AG04449 (cell line): ENCODE results near the gene TENM3.

ENCODE experiments used
- CTCF ChIA-PET: fragments of 350-600 bp; formaldehyde crosslinking; extraction: SDS; loops from one replicate; lab custom pipeline; 2021; ENCODE audit warnings: antibody characterized with exemption; lab: Yijun Ruan, JAX
- POLR2A ChIA-PET: fragments of 400-600, 350-600 bp; formaldehyde crosslinking; extraction: SDS; loops from one replicate; lab custom pipeline; 2020; ENCODE audit warnings: antibody characterized with exemption, inconsistent platforms; lab: Yijun Ruan, JAX
- DNase-seq: peaks from one replicate; pipeline ENCODE4 v3.0.0-alpha.2; 2010; ENCODE audit warnings: low read depth, low spot score
- H3K4me3 ChIP-seq: 2 replicates; pipeline ENCODE4 v1.5.1; 2011; ENCODE audit warnings: low read depth, mild to moderate bottlenecking, control low read depth, low read length
- TF ChIP-seq, protein P1 (sequence below): IDR thresholded peaks from one replicate; pipeline ENCODE4 v1.5.1; 2011; ENCODE audit warnings: mild to moderate bottlenecking, moderate library complexity, low read length, control low read depth, inconsistent platforms; ENCODE audit not compliant: insufficient read depth; ENCODE audit errors: missing control alignments

Gene TENM3

DNA sequence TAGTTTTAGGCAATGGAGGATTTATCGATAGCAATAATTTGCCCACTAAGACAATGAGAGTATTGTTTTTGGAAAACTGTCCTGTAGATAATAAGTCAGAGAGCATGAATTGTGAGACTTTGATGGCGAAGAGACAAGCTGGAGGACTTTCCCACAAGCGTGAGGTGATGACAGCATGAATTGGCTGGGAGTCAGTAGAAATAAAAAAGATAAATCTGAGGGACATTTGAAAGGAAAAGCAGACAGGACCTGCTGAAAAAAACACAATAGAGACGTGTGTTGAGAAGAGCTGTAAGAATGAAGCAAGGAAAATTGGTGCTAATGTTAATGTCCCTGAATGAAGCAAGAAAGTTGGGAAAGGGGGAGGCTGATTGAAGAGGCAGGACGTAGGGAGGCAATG, 440.5 kb downstream of the TENM3 start:
- POLR2A ChIA-PET = no interaction called here
- CTCF ChIA-PET = no interaction called here
- DNase-seq = no peak
- no peak overlapping the region for H3K4me3 ChIP-seq
- TF ChIP-seq, protein P1, sequence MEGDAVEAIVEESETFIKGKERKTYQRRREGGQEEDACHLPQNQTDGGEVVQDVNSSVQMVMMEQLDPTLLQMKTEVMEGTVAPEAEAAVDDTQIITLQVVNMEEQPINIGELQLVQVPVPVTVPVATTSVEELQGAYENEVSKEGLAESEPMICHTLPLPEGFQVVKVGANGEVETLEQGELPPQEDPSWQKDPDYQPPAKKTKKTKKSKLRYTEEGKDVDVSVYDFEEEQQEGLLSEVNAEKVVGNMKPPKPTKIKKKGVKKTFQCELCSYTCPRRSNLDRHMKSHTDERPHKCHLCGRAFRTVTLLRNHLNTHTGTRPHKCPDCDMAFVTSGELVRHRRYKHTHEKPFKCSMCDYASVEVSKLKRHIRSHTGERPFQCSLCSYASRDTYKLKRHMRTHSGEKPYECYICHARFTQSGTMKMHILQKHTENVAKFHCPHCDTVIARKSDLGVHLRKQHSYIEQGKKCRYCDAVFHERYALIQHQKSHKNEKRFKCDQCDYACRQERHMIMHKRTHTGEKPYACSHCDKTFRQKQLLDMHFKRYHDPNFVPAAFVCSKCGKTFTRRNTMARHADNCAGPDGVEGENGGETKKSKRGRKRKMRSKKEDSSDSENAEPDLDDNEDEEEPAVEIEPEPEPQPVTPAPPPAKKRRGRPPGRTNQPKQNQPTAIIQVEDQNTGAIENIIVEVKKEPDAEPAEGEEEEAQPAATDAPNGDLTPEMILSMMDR = no peak

DNA sequence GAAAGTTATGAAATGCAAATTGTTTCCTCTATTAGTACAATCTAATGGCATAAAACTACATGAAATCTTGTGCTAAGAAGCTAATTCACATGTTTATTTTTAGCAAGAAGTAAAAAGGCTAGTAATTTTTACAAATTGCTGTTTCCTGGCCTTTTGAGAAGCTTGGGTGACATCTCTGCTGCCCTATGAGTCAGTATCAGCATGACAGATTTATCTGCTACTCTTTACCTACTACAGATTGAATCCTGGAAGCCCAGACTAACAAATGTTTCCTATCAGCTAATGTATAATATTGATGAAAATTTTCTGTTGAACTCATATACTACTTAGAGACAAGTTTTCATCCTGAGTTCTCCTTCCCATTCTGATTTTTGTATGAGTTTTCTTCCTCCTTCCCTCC, 441.6 kb downstream of the TENM3 start:
- TF ChIP-seq, protein P1 = no peak
- CTCF ChIA-PET = no interaction called here
- no peak for DNase-seq
- POLR2A ChIA-PET = no interaction called here
- no peak overlapping the region for H3K4me3 ChIP-seq

DNA sequence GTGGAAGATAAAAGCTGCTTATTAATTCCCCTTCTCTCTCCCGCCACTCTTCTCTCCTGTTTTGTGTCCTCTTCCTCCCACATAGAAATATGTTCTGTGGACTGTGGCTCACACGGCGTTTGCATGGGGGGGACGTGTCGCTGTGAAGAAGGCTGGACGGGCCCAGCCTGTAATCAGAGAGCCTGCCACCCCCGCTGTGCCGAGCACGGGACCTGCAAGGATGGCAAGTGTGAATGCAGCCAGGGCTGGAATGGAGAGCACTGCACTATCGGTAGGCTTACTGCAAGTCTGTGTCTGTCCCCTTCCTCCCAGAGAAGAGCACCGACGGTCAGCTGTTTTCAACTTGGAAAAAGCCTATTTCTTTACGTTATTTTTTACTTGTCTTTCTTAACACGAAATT, 444.9 kb downstream of the TENM3 start:
- DNase-seq = no peak
- TF ChIP-seq, protein P1 = no peak
- CTCF ChIA-PET = no interaction called here
- no peak overlapping the region for H3K4me3 ChIP-seq
- POLR2A ChIA-PET = no interaction called here

DNA sequence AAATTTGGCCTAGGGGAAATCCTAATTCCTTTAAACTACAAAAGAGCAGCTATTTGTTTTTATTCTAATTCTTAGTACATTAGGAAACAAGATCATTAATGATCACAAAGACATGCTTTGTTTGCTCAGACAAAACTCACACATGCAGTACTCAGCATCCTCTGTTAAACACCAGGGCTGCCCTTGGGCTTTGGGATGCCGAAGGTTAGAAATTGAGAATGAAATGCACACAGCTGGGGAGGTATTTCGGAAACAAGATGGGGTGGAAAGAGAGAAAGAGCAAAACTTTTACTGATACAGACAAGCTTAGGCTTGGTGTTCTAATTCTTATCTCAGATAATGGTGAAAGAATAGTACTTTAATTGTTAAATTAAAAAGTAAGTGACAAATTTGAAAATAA, 451.3 kb downstream of the TENM3 start:
- no peak for DNase-seq
- POLR2A ChIA-PET = no interaction called here
- H3K4me3 ChIP-seq = no peak overlapping the region
- CTCF ChIA-PET = interaction anchor here (1.4 kb wide), 1 partner anchor 8 kb away, joined by 4 read pairs; no protein-coding TSS in a partner anchor
- TF ChIP-seq, protein P1 = no peak

DNA sequence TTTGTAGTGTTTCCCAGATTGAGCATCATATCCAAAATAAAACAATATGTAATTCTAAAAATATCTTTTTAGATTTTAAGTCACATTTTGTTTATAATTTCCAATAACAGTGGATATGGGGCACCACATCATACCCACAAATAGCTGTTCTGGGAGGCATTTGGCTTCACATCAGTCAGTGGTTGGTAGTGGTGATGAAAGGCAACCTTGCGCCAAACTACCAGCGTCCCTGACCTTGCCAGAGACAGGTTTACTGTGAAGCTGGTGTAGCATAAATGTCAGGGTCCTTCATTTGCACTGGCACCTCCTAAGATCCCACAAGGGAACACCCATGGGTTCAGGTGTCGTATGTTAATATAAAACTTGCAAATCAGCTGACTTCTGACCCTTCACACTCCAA, 451.8 kb downstream of the TENM3 start:
- no peak for DNase-seq
- ChIA-PET POLR2A (no interaction called here), CTCF (interaction anchor here (1.4 kb wide), 1 partner anchor 8 kb away, joined by 4 read pairs; no protein-coding TSS in a partner anchor)
- TF ChIP-seq, protein P1 = no peak
- H3K4me3 ChIP-seq = no peak overlapping the region

DNA sequence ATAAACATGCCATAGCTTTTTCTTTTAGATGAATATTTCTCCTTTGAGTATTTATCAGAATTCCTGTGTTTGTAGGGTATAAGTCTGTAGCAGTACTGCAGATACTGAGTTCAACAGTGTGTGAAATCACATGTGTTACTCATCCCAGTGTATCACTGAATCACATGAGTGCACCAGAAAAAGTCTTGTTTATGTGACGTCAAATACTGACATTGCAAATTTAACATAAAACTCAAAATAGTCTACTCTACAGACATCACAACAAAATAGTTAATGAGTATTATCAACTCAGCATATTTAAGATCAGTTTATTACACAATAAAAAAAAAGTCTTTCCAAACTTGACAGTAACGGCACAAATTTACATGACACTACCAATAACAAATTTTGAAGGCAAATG, 452.6 kb downstream of the TENM3 start:
- TF ChIP-seq, protein P1 = no peak
- H3K4me3 ChIP-seq = no peak overlapping the region
- POLR2A ChIA-PET = no interaction called here
- CTCF ChIA-PET = no interaction called here
- no peak for DNase-seq
